Measurements from ENCODE around the gene STK10. TPM values are rescaled to one million over a fixed set of nuclear protein-coding genes. Genes with fewer than 3 reads are reported as not detected.

STK10 gene
- total RNA-seq, 2 experiments from 2014 or later: 301 to 316 TPM

DNA sequence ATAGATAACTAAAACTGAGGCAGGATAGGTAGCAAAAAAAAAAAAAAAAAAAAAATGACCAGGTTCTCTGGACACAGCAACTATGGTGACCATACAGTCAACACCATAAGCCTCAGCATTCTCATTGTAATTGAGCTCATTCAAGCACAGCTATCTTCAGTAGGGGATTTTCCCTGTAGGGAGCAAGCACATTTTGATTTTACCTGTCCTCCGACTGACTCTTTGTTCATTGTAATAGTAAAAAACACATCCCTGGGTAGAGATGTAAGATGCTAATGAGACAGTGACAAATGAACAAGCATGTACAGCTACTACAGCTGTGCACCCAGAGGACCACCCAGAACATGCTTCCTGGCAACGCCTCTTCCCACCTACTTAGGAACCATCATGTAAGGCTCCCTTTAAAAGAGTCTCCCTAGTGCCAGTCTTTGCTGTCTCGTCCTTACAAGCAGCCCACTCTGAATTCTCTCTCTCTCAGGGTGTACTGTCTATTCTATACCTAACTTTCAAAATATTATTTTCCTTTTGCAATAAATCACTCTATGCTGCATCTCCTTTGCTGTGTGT is 116.6 kb downstream of the STK10 start:
- Mint-ChIP-seq H3K36me3 (ENCODE audit: low read depth) (peaks cover 65% of the 10 kb centered on the region), H3K9me3 (no peaks in the 10 kb centered on the region), H3K27ac (peak overlapping the region; percentile 44), H3K4me1 (peaks cover 53% of the 10 kb centered on the region), H3K4me3 (no peak overlapping the region), H3K27me3 (no peaks in the 10 kb centered on the region)
- DNase-seq: no peak
- ChIA-PET CTCF (interaction anchor here (0.6 to 2.5 kb wide), 4 partner anchors 11 to 617 kb away, joined by 3 to 9 read pairs (median 8); partner anchors contain the start of gene STK10), POLR2A (interaction anchor here (0.7 to 2.5 kb wide), 3 partner anchors 64 to 117 kb away, joined by 3 to 11 read pairs (median 5); partner anchors contain the start of gene STK10)

- CTCF ChIA-PET: interaction anchor here (1.2 to 3.9 kb wide), 2 partner anchors 15 to 122 kb away, joined by 3 to 27 read pairs; partner anchors contain the start of gene STK10
- Mint-ChIP-seq H3K27ac (peak overlapping the region; percentile 82), H3K27me3 (no peaks in the 10 kb centered on the region), H3K9me3 (no peaks in the 10 kb centered on the region), H3K36me3 (ENCODE audit: low read depth) (peaks cover 85% of the 10 kb centered on the region), H3K4me1 (peaks cover 54% of the 10 kb centered on the region), H3K4me3 (no peak overlapping the region)
- POLR2A ChIA-PET: interaction anchor here (1.4 to 3.5 kb wide), 5 partner anchors 9 to 109 kb away, joined by 3 to 21 read pairs (median 9); partner anchors contain the start of gene FBXW11
- DNase-seq: no peak
Measured at GRCh38 chr5:172065431-172066065, 122.5 kb downstream of the STK10 start.

- Mint-ChIP-seq H3K4me3 (no peak overlapping the region), H3K9me3 (no peaks in the 10 kb centered on the region), H3K27ac (no peak overlapping the region), H3K4me1 (peaks cover 49% of the 10 kb centered on the region), H3K27me3 (no peaks in the 10 kb centered on the region), H3K36me3 (ENCODE audit: low read depth) (peaks cover 88% of the 10 kb centered on the region)
- DNase-seq: no peak
- ChIA-PET CTCF (interaction anchor here (3.9 kb wide), 1 partner anchor 123 kb away, joined by 27 read pairs; the partner anchor contains the start of gene STK10), POLR2A (interaction anchor here (2.1 to 3.5 kb wide), 2 partner anchors 8 to 109 kb away, joined by 6 to 21 read pairs; no protein-coding TSS in a partner anchor)
Measured at GRCh38 chr5:172064766-172065165, 123.3 kb downstream of the STK10 start.

DNA sequence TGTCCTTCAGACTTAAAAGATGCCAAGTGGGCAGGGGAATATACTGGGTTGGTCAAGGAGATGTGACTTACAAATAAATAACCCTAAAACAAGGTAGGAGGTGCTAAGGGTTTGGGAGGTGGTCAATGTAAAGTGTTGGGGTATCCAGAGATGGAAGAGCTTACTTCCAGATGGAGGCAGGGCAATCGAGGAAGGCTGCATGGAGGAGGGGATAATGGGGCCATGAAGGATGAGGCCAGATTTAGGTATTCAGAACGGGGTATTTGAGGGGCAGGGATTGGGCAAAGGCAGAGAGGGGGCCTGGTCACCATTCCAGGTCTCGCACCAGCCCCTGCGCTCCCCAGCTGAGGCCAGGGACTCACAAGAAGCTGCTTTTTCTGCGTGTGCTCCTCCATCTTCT is 123.7 kb downstream of the STK10 start:
- Mint-ChIP-seq H3K4me3 (no peak overlapping the region), H3K36me3 (ENCODE audit: low read depth) (peaks cover 89% of the 10 kb centered on the region), H3K9me3 (no peaks in the 10 kb centered on the region), H3K27me3 (no peaks in the 10 kb centered on the region), H3K27ac (peak overlapping the region; percentile 13), H3K4me1 (peaks cover 49% of the 10 kb centered on the region)
- DNase-seq: no peak
- POLR2A ChIA-PET: interaction anchor here (2.1 to 3.5 kb wide), 2 partner anchors 8 to 110 kb away, joined by 6 to 21 read pairs; no protein-coding TSS in a partner anchor
- CTCF ChIA-PET: interaction anchor here (1.3 to 3.9 kb wide), 2 partner anchors 10 to 123 kb away, joined by 3 to 27 read pairs; partner anchors contain the start of gene STK10

- peaks cover 43% of the 10 kb centered on the region for H3K4me1 Mint-ChIP-seq
- POLR2A ChIA-PET: interaction anchor here (0.6 to 2.1 kb wide), 5 partner anchors 11 to 111 kb away, joined by 3 to 6 read pairs (median 3); no protein-coding TSS in a partner anchor
- CTCF ChIA-PET: interaction anchor here (1.3 to 1.6 kb wide), 2 partner anchors 9 to 152 kb away, joined by 3 to 4 read pairs; no protein-coding TSS in a partner anchor
- peak overlapping the region; percentile 31 for H3K27ac Mint-ChIP-seq
- H3K36me3 Mint-ChIP-seq (ENCODE audit: low read depth): peaks cover 86% of the 10 kb centered on the region
- no peak overlapping the region for H3K4me3 Mint-ChIP-seq
- no peak for DNase-seq
- H3K27me3 Mint-ChIP-seq: no peaks in the 10 kb centered on the region
- no peaks in the 10 kb centered on the region for H3K9me3 Mint-ChIP-seq
Measured at GRCh38 chr5:172063463-172064235, 124.4 kb downstream of the STK10 start.

DNA sequence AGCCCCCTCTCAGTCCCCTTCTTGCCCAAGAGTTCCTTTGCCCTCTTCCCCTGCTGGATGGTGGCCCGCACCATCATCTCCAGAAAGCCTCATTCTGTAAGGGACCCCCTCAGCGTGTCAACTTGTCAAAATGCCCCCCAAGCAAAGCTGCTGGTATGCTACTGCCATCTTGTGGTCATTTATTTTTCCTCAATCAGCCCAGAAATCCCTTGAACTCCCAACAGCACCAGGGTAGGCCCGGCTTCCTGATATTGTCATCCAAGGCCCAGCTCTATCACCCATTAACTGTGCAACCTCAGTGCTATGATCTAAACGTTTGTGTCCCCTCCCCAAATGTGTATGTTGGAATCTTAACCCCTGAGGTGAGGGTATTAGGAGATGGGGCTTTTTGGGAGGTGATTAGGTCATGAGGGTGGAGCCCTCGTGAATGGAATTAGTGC is 128.3 kb downstream of the STK10 start:
- peaks cover 87% of the 10 kb centered on the region for H3K36me3 Mint-ChIP-seq (ENCODE audit: low read depth)
- peak overlapping the region; percentile 27 for H3K27ac Mint-ChIP-seq
- CTCF ChIA-PET: interaction anchor here (0.5 to 2.0 kb wide), 17 partner anchors 8 to 641 kb away, joined by 3 to 20 read pairs (median 4); partner anchors contain the start of genes FBXW11, STK10 and UBTD2
- no peaks in the 10 kb centered on the region for H3K9me3 Mint-ChIP-seq
- DNase-seq: no peak
- no peak overlapping the region for H3K4me3 Mint-ChIP-seq
- POLR2A ChIA-PET: interaction anchor here (0.9 to 2.7 kb wide), 3 partner anchors 19 to 129 kb away, joined by 3 to 8 read pairs (median 6); partner anchors contain the start of genes FBXW11 and STK10
- H3K27me3 Mint-ChIP-seq: no peaks in the 10 kb centered on the region
- peaks cover 16% of the 10 kb centered on the region for H3K4me1 Mint-ChIP-seq

DNA sequence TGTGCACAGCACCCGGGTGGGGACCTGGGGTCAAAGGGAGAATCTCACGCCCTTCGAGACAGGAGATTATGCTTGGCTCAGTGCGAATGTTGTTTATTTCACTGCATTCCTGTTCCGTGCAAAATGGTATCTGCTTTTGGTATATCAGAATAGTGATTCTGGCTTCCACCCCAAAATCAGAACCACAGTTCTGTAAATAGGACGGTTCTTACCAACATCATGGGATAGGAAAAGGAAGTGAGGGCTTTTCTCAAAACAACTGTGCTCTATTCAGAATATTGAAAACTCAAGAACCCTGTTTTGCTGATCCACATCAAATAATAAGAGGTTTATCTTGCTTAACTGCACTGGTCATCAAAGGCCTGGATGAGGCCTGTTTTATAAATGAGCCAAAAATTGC is 129.9 kb downstream of the STK10 start:
- H3K36me3 Mint-ChIP-seq (ENCODE audit: low read depth): peaks cover 85% of the 10 kb centered on the region
- no peaks in the 10 kb centered on the region for H3K9me3 Mint-ChIP-seq
- H3K27me3 Mint-ChIP-seq: no peaks in the 10 kb centered on the region
- no peak overlapping the region for H3K4me3 Mint-ChIP-seq
- peaks cover 11% of the 10 kb centered on the region for H3K4me1 Mint-ChIP-seq
- DNase-seq: no peak
- H3K27ac Mint-ChIP-seq: peak overlapping the region; percentile 29
- ChIA-PET POLR2A (interaction anchor here (0.8 to 3.3 kb wide), 2 partner anchors 8 to 12 kb away, joined by 3 to 21 read pairs; no protein-coding TSS in a partner anchor), CTCF (interaction anchor here (1.5 kb wide), 1 partner anchor 146 kb away, joined by 6 read pairs; no protein-coding TSS in a partner anchor)

GRCh38 chr5:172055996-172056395 is 132.0 kb downstream of the STK10 start:
- peaks cover 11% of the 10 kb centered on the region for H3K4me1 Mint-ChIP-seq
- no peaks in the 10 kb centered on the region for H3K9me3 Mint-ChIP-seq
- ChIA-PET CTCF (interaction anchor here (0.6 kb wide), 1 partner anchor 236 kb away, joined by 3 read pairs; no protein-coding TSS in a partner anchor), POLR2A (interaction anchor here (3.3 kb wide), 1 partner anchor 10 kb away, joined by 21 read pairs; no protein-coding TSS in a partner anchor)
- no peak overlapping the region for H3K27ac Mint-ChIP-seq
- H3K4me3 Mint-ChIP-seq: no peak overlapping the region
- no peaks in the 10 kb centered on the region for H3K27me3 Mint-ChIP-seq
- no peak for DNase-seq
- H3K36me3 Mint-ChIP-seq (ENCODE audit: low read depth): peaks cover 86% of the 10 kb centered on the region

DNA sequence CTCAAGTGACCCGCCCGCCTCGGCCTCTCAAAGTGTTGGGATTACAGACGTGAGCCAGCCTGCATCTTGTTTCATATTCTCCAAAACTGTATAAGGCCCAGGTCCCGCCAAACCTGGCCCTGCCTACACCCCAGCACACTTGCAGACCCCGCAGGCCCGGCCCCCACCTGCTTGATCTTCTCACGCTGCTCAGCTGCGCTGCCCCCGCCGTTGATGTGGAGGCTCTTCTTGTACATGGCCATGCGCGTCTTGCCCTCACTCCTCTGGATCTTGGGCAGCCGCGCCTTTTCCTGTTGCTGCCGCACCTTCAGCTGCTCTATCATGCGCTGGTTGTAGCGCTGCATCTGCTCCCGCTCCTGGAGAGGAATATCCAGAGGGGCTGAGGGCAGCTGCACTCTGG is 132.6 kb downstream of the STK10 start:
- H3K27ac Mint-ChIP-seq: no peak overlapping the region
- ChIA-PET CTCF (interaction anchor here (0.6 kb wide), 1 partner anchor 237 kb away, joined by 3 read pairs; no protein-coding TSS in a partner anchor), POLR2A (interaction anchor here (1.4 to 3.3 kb wide), 2 partner anchors 11 to 48 kb away, joined by 3 to 21 read pairs; partner anchors contain the start of gene FBXW11)
- no peaks in the 10 kb centered on the region for H3K27me3 Mint-ChIP-seq
- H3K36me3 Mint-ChIP-seq (ENCODE audit: low read depth): peaks cover 86% of the 10 kb centered on the region
- no peak overlapping the region for H3K4me3 Mint-ChIP-seq
- DNase-seq: no peak
- H3K9me3 Mint-ChIP-seq: no peaks in the 10 kb centered on the region
- H3K4me1 Mint-ChIP-seq: peaks cover 11% of the 10 kb centered on the region

GRCh38 chr5:172054611-172055153 is 133.3 kb downstream of the STK10 start:
- Mint-ChIP-seq H3K36me3 (ENCODE audit: low read depth) (peaks cover 86% of the 10 kb centered on the region), H3K9me3 (no peaks in the 10 kb centered on the region), H3K4me3 (no peak overlapping the region), H3K27me3 (no peaks in the 10 kb centered on the region), H3K4me1 (peaks cover 11% of the 10 kb centered on the region), H3K27ac (no peak overlapping the region)
- no peak for DNase-seq
- ChIA-PET POLR2A (interaction anchor here (1.4 to 3.3 kb wide), 2 partner anchors 11 to 48 kb away, joined by 3 to 21 read pairs; partner anchors contain the start of gene FBXW11), CTCF (interaction anchor here (1.3 kb wide), 1 partner anchor 9 kb away, joined by 3 read pairs; no protein-coding TSS in a partner anchor)

GRCh38 chr5:172052450-172053236 is 135.4 kb downstream of the STK10 start:
- H3K9me3 Mint-ChIP-seq: no peaks in the 10 kb centered on the region
- H3K4me1 Mint-ChIP-seq: peaks cover 20% of the 10 kb centered on the region
- H3K36me3 Mint-ChIP-seq (ENCODE audit: low read depth): peaks cover 90% of the 10 kb centered on the region
- no peak overlapping the region for H3K4me3 Mint-ChIP-seq
- H3K27ac Mint-ChIP-seq: no peak overlapping the region
- no peak for DNase-seq
- no peaks in the 10 kb centered on the region for H3K27me3 Mint-ChIP-seq
- CTCF ChIA-PET: interaction anchor here (0.6 to 1.1 kb wide), 2 partner anchors 34 to 240 kb away, joined by 3 to 5 read pairs; no protein-coding TSS in a partner anchor
- POLR2A ChIA-PET: interaction anchor here (0.8 to 1.2 kb wide), 3 partner anchors 11 to 182 kb away, joined by 3 to 4 read pairs (median 3); no protein-coding TSS in a partner anchor

All from activated CD4-positive, alpha-beta memory T cell treated with anti-CD3 and anti-CD28 coated beads, Interleukin-2, amount 10 ng/mL, durations not matched to agents 7 days and 5 days (primary cell).